ENCODE results near the gene PLIN4. TPM values are rescaled to one million over a fixed set of nuclear protein-coding genes. Genes with fewer than 3 reads are reported as not detected.

The PLIN4 gene
- total RNA-seq, 1 donor from 2014 or later: 0.27 TPM

- H3K4me3 Mint-ChIP-seq (ENCODE audit: unreplicated experiment): no peak overlapping the region
- H3K27me3 Mint-ChIP-seq (ENCODE audit: unreplicated experiment): peaks cover 2% of the 10 kb centered on the region
- DNase-seq: no peak
- TF ChIP-seq CTCF (IDR thresholded peaks at IDR 0.05; ENCODE audit: partially characterized antibody, unreplicated experiment): no peak
- H3K9me3 Mint-ChIP-seq (ENCODE audit: unreplicated experiment): peaks cover 3% of the 10 kb centered on the region
- H3K4me1 Mint-ChIP-seq (ENCODE audit: low read depth, unreplicated experiment): no peaks in the 10 kb centered on the region
- H3K36me3 Mint-ChIP-seq (ENCODE audit: unreplicated experiment): no peaks in the 10 kb centered on the region
- no peak overlapping the region for H3K27ac Mint-ChIP-seq (ENCODE audit: unreplicated experiment)
Observed at GRCh38 chr19:4521170-4521887, 3.0 kb upstream of the PLIN4 start.

- Mint-ChIP-seq H3K27me3 (ENCODE audit: unreplicated experiment) (peaks cover 2% of the 10 kb centered on the region), H3K27ac (ENCODE audit: unreplicated experiment) (peak overlapping the region; percentile 8), H3K36me3 (ENCODE audit: unreplicated experiment) (no peaks in the 10 kb centered on the region), H3K4me1 (ENCODE audit: low read depth, unreplicated experiment) (no peaks in the 10 kb centered on the region), H3K9me3 (ENCODE audit: unreplicated experiment) (peaks cover 3% of the 10 kb centered on the region), H3K4me3 (ENCODE audit: unreplicated experiment) (peak overlapping the region; percentile 20)
- no peak for DNase-seq
- no peak for TF ChIP-seq CTCF (IDR thresholded peaks at IDR 0.05; ENCODE audit: partially characterized antibody, unreplicated experiment)
Observed at GRCh38 chr19:4519521-4520277, 1.4 kb upstream of the PLIN4 start.

GRCh38 chr19:4519172-4519496, 848 bp upstream of the PLIN4 start:
- Mint-ChIP-seq H3K27ac (ENCODE audit: unreplicated experiment) (no peak overlapping the region), H3K36me3 (ENCODE audit: unreplicated experiment) (no peaks in the 10 kb centered on the region)

GRCh38 chr19:4517451-4518057, 732 bp downstream of the PLIN4 start:
- Mint-ChIP-seq H3K27me3 (ENCODE audit: unreplicated experiment) (peaks cover 2% of the 10 kb centered on the region), H3K36me3 (ENCODE audit: unreplicated experiment) (no peaks in the 10 kb centered on the region), H3K9me3 (ENCODE audit: unreplicated experiment) (peaks cover 3% of the 10 kb centered on the region), H3K27ac (ENCODE audit: unreplicated experiment) (no peak overlapping the region), H3K4me1 (ENCODE audit: low read depth, unreplicated experiment) (no peaks in the 10 kb centered on the region), H3K4me3 (ENCODE audit: unreplicated experiment) (no peak overlapping the region)
- TF ChIP-seq CTCF (IDR thresholded peaks at IDR 0.05; ENCODE audit: partially characterized antibody, unreplicated experiment): no peak
- DNase-seq: no peak

More at GRCh38 chr19:4519172-4519496, 848 bp upstream of the PLIN4 start:
- H3K4me1 Mint-ChIP-seq (ENCODE audit: low read depth, unreplicated experiment): no peaks in the 10 kb centered on the region
- H3K27me3 Mint-ChIP-seq (ENCODE audit: unreplicated experiment): peaks cover 2% of the 10 kb centered on the region
- H3K4me3 Mint-ChIP-seq (ENCODE audit: unreplicated experiment): no peak overlapping the region
- H3K9me3 Mint-ChIP-seq (ENCODE audit: unreplicated experiment): peaks cover 3% of the 10 kb centered on the region
- no peak for DNase-seq
- no peak for TF ChIP-seq CTCF (IDR thresholded peaks at IDR 0.05; ENCODE audit: partially characterized antibody, unreplicated experiment)

GRCh38 chr19:4516939-4517300, 1.4 kb downstream of the PLIN4 start:
- H3K27ac Mint-ChIP-seq (ENCODE audit: unreplicated experiment): no peak overlapping the region
- H3K9me3 Mint-ChIP-seq (ENCODE audit: unreplicated experiment): peaks cover 3% of the 10 kb centered on the region
- no peaks in the 10 kb centered on the region for H3K4me1 Mint-ChIP-seq (ENCODE audit: low read depth, unreplicated experiment)
- H3K27me3 Mint-ChIP-seq (ENCODE audit: unreplicated experiment): peaks cover 2% of the 10 kb centered on the region
- DNase-seq: no peak
- TF ChIP-seq CTCF (IDR thresholded peaks at IDR 0.05; ENCODE audit: partially characterized antibody, unreplicated experiment): no peak
- H3K36me3 Mint-ChIP-seq (ENCODE audit: unreplicated experiment): no peaks in the 10 kb centered on the region
- no peak overlapping the region for H3K4me3 Mint-ChIP-seq (ENCODE audit: unreplicated experiment)

All from glutamatergic neuron (in vitro differentiated cells).